Nephron (organoid): ENCODE measurements around the gene GPR15LG.

Source experiments
- H3K27ac Mint-ChIP-seq, 3 experiments: 2 replicates each; pipeline ENCODE4 v1.8.0; 2020; ENCODE audit warnings: mixed read lengths in 3 of 3, mild to moderate bottlenecking in 2 of 3, moderate library complexity in 1 of 3
- H3K27me3 Mint-ChIP-seq: 2 replicates; pipeline ENCODE4 v1.8.0; 2021; ENCODE audit warnings: low read depth, mild to moderate bottlenecking, moderate library complexity, mixed read lengths
- H3K36me3 Mint-ChIP-seq: 2 replicates; pipeline ENCODE4 v1.8.0; 2020; ENCODE audit warnings: low read depth, mixed read lengths
- H3K4me1 Mint-ChIP-seq: 2 replicates; pipeline ENCODE4 v1.8.0; 2020; ENCODE audit warnings: mixed read lengths
- H3K4me3 Mint-ChIP-seq, 3 experiments: 2 replicates each; pipeline ENCODE4 v1.8.0; 2020; ENCODE audit warnings: mild to moderate bottlenecking in 3 of 3, mixed read lengths in 3 of 3, moderate library complexity in 2 of 3
- H3K9me3 Mint-ChIP-seq: 2 replicates; pipeline ENCODE4 v1.8.0; 2020; ENCODE audit warnings: mixed read lengths
- CTCF ChIP-seq, 3 experiments: fragments of 200-600 bp; sonication (generic); IDR thresholded peaks; one replicate each; pipeline ENCODE4 v1.5.0; 2021; ENCODE audit warnings: antibody characterized with exemption in 3 of 3; ENCODE audit not compliant: unreplicated experiment in 3 of 3

Gene GPR15LG

GRCh38 chr10:84195044-84195830 lies 21.6 kb downstream of the GPR15LG start:
- H3K36me3 Mint-ChIP-seq: no peaks in the 10 kb centered on the region
- no peak for TF ChIP-seq CTCF (IDR thresholded peaks at IDR 0.05; ENCODE audit: unreplicated experiment in 3 of 3)
- peak overlapping the region; percentile 32 to 62 (median 60) for H3K4me3 Mint-ChIP-seq
- H3K27ac Mint-ChIP-seq: no peak overlapping the region
- peaks cover 89% of the 10 kb centered on the region for H3K27me3 Mint-ChIP-seq
- no peaks in the 10 kb centered on the region for H3K9me3 Mint-ChIP-seq
- H3K4me1 Mint-ChIP-seq: no peaks in the 10 kb centered on the region

- Mint-ChIP-seq H3K27me3 (peaks cover 85% of the 10 kb centered on the region), H3K9me3 (no peaks in the 10 kb centered on the region), H3K4me1 (no peaks in the 10 kb centered on the region), H3K4me3 (no peak overlapping the region), H3K27ac (no peak overlapping the region), H3K36me3 (no peaks in the 10 kb centered on the region)
- TF ChIP-seq CTCF (IDR thresholded peaks at IDR 0.05; ENCODE audit: unreplicated experiment in 3 of 3): no peak
Observed at GRCh38 chr10:84196083-84196482, 22.5 kb downstream of the GPR15LG start.

- no peak overlapping the region for H3K27ac Mint-ChIP-seq
- no peaks in the 10 kb centered on the region for H3K36me3 Mint-ChIP-seq
Observed at GRCh38 chr10:84196941-84197340, 23.3 kb downstream of the GPR15LG start.

GRCh38 chr10:84197643-84198042 lies 24.0 kb downstream of the GPR15LG start:
- H3K4me3 Mint-ChIP-seq: no peak overlapping the region
- peaks cover 74% of the 10 kb centered on the region for H3K27me3 Mint-ChIP-seq
- no peak for TF ChIP-seq CTCF (IDR thresholded peaks at IDR 0.05; ENCODE audit: unreplicated experiment in 3 of 3)
- H3K36me3 Mint-ChIP-seq: no peaks in the 10 kb centered on the region
- no peaks in the 10 kb centered on the region for H3K4me1 Mint-ChIP-seq
- H3K27ac Mint-ChIP-seq: no peak overlapping the region
- H3K9me3 Mint-ChIP-seq: no peaks in the 10 kb centered on the region

More at GRCh38 chr10:84196941-84197340, 23.3 kb downstream of the GPR15LG start:
- H3K4me3 Mint-ChIP-seq: no peak overlapping the region
- H3K9me3 Mint-ChIP-seq: no peaks in the 10 kb centered on the region
- H3K4me1 Mint-ChIP-seq: no peaks in the 10 kb centered on the region
- no peak for TF ChIP-seq CTCF (IDR thresholded peaks at IDR 0.05; ENCODE audit: unreplicated experiment in 3 of 3)
- peaks cover 77% of the 10 kb centered on the region for H3K27me3 Mint-ChIP-seq

GRCh38 chr10:84198206-84198915 lies 24.8 kb downstream of the GPR15LG start:
- no peaks in the 10 kb centered on the region for H3K4me1 Mint-ChIP-seq
- peaks cover 67% of the 10 kb centered on the region for H3K27me3 Mint-ChIP-seq
- H3K27ac Mint-ChIP-seq: no peak overlapping the region
- H3K36me3 Mint-ChIP-seq: no peaks in the 10 kb centered on the region
- H3K4me3 Mint-ChIP-seq: no peak overlapping the region
- H3K9me3 Mint-ChIP-seq: no peaks in the 10 kb centered on the region
- no peak for TF ChIP-seq CTCF (IDR thresholded peaks at IDR 0.05; ENCODE audit: unreplicated experiment in 3 of 3)
